KBM-7 (cell line): ENCODE results near the gene PDGFC.
A peak's percentile ranks its signal among the peaks of the same experiment; 100 is the strongest.

Source experiments
- DNase-seq: peaks from one replicate; pipeline ENCODE4 v3.0.0-alpha.2; 2015
- in situ Hi-C: fragments of 300-500 bp; cut with MboI; formaldehyde crosslinking; loops from 2 replicates; pipeline ENCODE4 v1.14.3; 2020; ENCODE audit warnings: low sequenced_read_pairs, low pct_unique_long_range_greater_than_20kb, mixed read lengths

Gene PDGFC

GRCh38 chr4:156929386-156930105, 42.1 kb downstream of the PDGFC start:
- in situ Hi-C loops = no loop called here
- no peak for DNase-seq

GRCh38 chr4:156924774-156925315, 46.8 kb downstream of the PDGFC start:
- no peak for DNase-seq
- in situ Hi-C loops = no loop called here

DNA sequence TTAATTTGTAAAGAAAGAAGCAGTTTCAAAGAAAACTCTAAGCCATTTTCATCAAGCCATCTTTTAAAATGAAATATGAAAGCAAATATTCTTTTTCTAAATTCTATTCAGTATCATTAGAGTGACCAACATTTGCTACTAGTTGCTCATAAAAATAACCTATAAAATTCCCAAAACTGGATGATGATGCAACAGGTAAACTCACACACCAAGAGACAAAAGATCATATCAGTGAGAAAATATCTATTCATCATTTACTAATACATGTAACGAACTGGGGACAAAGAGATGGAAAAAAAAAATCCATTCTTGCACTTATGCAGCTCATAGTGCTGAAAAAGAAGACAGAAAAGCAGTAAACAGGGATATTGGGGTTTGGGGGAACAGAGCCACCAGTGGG, 48.1 kb downstream of the PDGFC start:
- no peak for DNase-seq
- in situ Hi-C loops = no loop called here

DNA sequence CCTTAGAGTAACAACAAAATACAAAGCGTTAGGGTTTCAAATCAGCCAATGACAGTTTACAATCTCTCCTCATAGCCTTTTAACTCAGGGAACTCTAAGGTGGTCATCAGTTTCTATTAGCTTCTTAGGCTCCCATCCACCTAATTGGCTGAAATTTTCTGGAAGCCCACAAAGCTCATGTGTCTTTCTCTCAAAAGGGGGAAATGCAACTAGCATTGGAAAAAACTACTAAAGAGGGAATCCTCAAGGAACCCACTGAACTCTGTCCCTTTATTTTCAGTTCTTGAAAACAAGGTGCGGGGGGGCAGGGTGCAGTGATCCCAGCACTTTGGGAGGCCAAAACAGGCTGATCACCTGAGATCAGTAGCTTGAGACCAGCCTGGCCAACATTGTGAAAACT, 56.4 kb downstream of the PDGFC start:
- DNase-seq = no peak
- in situ Hi-C loops = no loop called here

- DNase-seq = no peak
- in situ Hi-C loops = no loop called here
These were observed 58.4 kb downstream of the PDGFC start for GRCh38 chr4:156913234-156913633.

GRCh38 chr4:156909010-156909409, 62.6 kb downstream of the PDGFC start:
- DNase-seq = no peak
- in situ Hi-C loops = no loop called here

DNA sequence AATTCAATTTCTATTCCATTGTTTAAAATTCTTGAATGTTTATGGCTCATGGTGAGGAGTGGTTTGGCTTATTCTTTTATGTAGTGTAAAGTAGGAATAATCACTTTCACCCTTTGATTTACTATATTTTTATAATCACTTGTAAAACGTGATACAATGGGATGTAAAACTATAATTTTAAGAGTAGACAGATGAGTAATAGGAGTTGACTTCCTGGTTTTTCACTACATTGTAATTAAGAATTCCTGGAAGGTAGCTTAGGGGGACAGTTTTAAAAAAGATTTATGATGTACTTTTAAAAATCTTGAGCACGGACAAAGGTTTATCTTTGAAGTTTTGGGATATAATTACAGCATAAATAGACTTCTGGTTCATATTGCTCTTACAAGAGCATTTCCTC, 65.3 kb downstream of the PDGFC start:
- DNase-seq = no peak
- in situ Hi-C loops = no loop called here

DNA sequence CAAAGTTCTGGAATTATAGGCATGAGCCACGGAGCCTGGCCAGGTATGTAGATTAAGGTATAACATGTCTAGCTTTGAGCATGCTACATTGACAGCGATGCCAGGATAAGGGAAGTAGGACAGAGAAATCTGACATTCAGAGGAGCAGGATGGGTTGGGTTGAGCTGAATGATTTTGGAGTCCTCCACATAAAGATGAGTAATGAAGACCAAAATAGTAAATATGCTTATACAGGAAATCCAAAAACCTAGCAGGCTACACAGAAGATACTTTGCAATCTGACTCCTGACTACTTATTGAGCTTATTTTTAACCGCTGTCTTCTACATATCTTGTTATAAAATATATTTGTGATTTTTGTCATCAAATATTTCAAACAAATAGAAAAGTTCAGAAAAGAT, 69.7 kb downstream of the PDGFC start:
- no peak for DNase-seq
- in situ Hi-C loops = no loop called here

DNA sequence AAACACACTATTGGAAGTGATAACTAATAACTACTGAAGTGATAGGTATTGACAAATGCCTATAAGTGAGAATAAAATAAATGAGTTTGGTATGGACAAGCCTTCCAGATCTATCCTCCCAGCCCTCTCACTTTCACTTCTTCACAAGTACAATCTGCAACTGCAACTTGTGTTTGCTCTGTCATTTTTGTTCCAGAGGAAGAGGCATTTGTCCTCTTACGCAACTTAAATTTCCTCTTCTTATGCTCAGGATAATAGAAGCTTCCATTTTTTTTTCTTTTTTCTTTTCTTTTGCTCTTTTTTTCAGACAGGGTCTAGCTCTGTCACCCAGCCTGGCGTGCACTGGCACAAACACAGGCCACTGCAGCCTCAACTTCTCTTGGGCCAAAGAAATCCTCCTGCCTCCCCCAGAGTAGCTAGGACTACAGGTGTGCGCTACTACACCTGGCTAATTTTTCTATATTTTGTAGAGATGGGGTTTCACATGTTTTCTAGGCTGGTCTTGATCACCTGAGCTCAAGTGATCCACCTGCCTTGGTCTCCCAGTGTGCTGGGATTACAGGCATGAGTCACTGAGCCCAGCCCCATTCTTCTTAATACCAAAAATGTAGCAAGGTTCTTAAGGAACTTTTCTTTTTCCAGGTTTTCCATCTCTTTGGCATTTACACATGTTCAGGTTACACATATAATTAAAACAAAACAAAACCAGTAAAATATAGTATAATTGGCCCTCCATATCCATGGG, 73.1 kb downstream of the PDGFC start:
- DNase-seq = peak; percentile 47
- in situ Hi-C loops = no loop called here

- DNase-seq = peak; percentile 41
- in situ Hi-C loops = no loop called here
These were observed 75.1 kb downstream of the PDGFC start for GRCh38 chr4:156896527-156896926.

DNA sequence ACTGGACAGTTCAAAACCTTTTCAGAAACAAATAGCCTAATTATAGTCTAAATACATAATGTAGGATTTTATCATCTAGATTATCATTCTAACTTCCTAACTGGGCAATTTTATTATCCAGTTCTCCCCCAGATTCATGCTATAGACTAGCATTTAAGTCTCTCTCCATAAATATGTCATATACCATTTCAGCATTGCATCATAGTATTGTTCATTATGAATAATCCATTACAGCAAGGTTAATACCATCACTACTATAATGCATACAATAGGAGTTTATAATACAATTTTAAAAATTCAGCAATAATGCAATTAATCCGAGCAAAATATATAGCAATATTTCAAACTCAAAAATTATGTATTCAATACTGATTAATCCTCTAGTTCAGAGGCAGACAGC, 77.4 kb downstream of the PDGFC start:
- in situ Hi-C loops = no loop called here
- DNase-seq = no peak

GRCh38 chr4:156892805-156893204, 78.8 kb downstream of the PDGFC start:
- in situ Hi-C loops = no loop called here

DNA sequence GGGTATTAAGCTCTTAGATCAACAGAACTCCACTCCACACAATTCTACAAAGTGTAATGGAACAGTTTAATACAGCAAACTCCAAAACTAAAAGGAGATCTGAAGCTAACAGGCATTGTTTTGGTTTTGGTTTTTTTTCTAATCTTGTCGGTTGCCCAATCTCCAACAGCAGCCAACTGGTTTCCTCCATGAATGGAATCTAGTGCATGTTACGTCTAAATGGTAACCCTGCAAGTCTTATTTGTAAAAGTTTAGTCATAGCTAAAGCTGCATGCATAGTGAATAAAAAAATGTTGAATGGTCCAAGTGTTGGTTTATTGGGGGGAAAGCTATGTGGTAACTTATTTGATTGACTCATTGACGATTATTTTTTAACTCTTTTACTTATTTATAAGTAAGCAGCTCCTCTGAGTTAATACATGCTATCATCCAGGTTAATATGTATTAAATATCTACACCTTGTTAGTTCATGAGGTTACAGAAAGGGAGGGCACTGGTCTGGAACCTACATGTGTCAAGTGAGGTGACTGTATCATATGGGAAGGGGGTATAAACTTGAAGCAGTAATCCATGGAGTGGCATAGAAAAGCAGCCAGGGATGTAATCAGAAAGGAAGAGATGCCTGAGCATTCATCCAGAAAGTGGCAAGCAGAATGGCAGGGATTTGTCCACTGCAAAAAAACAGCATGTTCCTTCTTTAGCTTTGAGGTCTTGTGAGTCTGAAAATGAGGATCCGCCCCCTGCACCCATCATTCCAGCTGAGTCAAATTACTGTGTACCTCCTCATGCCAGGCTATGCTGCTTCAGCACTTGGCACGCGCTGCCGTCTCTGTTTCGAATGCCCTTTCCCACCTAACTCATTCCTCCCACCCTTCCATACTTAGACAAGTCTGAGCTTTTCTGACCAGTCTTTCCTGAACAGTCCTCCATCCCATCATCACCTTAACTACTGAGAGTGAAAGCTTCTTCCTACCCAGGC, 81.7 kb downstream of the PDGFC start:
- in situ Hi-C loops = no loop called here

More at GRCh38 chr4:156892805-156893204, 78.8 kb downstream of the PDGFC start:
- no peak for DNase-seq

DNA sequence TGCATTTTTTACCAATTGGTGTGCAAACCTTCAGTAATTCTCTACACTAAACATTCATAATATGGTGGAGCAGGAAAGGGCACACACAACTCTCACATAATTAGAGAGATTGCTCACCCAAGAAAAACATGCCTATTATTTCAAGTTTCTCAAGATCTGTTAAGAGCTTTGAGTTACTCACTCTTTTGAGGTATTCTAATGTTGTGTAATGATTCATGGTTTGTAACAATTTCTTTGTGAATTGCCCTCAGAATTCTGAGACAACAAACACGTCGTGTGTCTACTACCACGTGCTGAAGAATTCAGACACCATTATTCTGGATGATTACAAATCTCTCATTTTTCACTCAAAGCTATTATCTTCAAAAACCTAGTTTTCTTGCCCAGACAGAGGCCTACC, 82.8 kb downstream of the PDGFC start:
- DNase-seq = no peak
- in situ Hi-C loops = no loop called here

More for the DNA sequence above, 81.7 kb downstream of the PDGFC start:
- DNase-seq = no peak

- in situ Hi-C loops = no loop called here
These were observed 85.1 kb downstream of the PDGFC start for GRCh38 chr4:156886481-156886880.

DNA sequence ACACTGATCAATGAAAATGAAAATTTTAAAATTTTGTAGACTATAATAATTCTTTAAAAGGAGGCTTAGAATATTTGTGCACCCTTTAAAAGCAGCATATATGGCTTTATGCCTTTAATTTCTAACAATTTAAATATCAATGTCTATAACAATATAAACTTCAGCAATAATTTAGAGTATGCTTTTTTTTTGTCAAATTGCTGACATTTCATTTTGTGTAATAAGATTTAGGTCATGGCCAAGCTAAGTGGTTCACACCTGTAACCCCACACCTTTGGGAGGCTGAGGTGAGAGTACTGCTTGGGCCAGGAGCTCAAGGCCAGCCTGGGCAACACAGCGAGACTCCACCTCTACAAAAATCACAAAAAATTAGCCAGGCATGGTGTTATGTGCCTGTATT, 86.2 kb downstream of the PDGFC start:
- in situ Hi-C loops = no loop called here
- no peak for DNase-seq

More at GRCh38 chr4:156886481-156886880, 85.1 kb downstream of the PDGFC start:
- DNase-seq = no peak

GRCh38 chr4:156884183-156884582, 87.4 kb downstream of the PDGFC start:
- in situ Hi-C loops = no loop called here
- no peak for DNase-seq

GRCh38 chr4:156875704-156876103, 95.9 kb downstream of the PDGFC start:
- no peak for DNase-seq
- in situ Hi-C loops = no loop called here

GRCh38 chr4:156875055-156875454, 96.5 kb downstream of the PDGFC start:
- DNase-seq = no peak
- in situ Hi-C loops = no loop called here
